GM12865 (cell line): Measurements from ENCODE around the gene PRPH.

Experiments
- DNase-seq: peaks from one replicate; pipeline ENCODE4 v3.0.0; 2010; ENCODE audit warnings: low read depth
- H3K4me3 ChIP-seq: 2 replicates; pipeline ENCODE4 v1.5.1; 2011; ENCODE audit warnings: mild to moderate bottlenecking, low read depth, low read length, control low read depth
- TF ChIP-seq, protein P1 (sequence below): IDR thresholded peaks from 2 replicates; pipeline ENCODE4 v1.5.1; 2011; ENCODE audit warnings: low read length, control low read depth, low read depth, inconsistent platforms; ENCODE audit not compliant: insufficient read depth; ENCODE audit errors: missing control alignments

Gene PRPH

DNA sequence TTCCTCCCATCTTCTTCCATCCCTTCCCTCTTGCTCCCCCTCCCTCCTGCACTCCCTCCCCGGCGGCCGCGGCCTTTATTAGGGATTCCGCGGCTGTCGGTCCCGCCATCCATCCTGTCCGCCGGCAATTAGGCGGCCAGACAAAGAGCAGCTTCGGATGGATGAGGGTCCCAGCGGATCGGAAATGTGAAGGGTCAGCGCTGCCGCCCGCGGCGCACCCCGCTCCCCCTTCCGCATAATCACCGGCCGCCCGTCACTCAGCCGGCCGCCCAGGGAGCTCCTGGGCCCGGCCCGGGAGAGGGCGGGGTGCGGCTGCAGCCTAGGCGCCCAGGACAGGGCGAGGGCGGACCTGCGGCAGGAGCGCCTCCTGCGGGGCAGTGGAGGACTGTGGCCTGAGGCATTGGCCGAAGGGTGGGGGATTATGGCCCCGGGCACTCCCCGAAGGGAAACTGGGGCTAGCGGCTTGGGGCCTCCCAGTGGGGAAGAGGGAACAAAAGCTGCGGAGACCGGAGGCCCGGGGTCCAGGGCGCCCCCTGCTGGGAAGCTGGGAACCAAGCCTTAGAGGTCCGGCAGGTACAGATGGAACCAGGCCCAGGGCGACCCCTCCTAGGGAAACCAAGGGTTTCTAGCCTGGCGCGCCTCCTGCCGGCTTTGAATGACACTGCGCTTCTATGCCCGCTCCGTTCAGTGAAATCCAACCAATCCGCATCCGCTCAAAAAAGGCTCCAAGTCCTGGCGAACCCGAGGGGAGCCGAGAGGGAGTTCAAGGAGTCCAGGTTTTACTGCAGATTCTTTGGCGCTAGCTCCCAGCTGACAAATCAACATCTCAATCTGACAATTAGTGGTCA is 47.3 kb downstream of the PRPH start:
- DNase-seq, result peak; percentile 88
- TF ChIP-seq, protein P1, sequence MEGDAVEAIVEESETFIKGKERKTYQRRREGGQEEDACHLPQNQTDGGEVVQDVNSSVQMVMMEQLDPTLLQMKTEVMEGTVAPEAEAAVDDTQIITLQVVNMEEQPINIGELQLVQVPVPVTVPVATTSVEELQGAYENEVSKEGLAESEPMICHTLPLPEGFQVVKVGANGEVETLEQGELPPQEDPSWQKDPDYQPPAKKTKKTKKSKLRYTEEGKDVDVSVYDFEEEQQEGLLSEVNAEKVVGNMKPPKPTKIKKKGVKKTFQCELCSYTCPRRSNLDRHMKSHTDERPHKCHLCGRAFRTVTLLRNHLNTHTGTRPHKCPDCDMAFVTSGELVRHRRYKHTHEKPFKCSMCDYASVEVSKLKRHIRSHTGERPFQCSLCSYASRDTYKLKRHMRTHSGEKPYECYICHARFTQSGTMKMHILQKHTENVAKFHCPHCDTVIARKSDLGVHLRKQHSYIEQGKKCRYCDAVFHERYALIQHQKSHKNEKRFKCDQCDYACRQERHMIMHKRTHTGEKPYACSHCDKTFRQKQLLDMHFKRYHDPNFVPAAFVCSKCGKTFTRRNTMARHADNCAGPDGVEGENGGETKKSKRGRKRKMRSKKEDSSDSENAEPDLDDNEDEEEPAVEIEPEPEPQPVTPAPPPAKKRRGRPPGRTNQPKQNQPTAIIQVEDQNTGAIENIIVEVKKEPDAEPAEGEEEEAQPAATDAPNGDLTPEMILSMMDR, result peak; percentile 84
- H3K4me3 ChIP-seq, result no peak overlapping the region

DNA sequence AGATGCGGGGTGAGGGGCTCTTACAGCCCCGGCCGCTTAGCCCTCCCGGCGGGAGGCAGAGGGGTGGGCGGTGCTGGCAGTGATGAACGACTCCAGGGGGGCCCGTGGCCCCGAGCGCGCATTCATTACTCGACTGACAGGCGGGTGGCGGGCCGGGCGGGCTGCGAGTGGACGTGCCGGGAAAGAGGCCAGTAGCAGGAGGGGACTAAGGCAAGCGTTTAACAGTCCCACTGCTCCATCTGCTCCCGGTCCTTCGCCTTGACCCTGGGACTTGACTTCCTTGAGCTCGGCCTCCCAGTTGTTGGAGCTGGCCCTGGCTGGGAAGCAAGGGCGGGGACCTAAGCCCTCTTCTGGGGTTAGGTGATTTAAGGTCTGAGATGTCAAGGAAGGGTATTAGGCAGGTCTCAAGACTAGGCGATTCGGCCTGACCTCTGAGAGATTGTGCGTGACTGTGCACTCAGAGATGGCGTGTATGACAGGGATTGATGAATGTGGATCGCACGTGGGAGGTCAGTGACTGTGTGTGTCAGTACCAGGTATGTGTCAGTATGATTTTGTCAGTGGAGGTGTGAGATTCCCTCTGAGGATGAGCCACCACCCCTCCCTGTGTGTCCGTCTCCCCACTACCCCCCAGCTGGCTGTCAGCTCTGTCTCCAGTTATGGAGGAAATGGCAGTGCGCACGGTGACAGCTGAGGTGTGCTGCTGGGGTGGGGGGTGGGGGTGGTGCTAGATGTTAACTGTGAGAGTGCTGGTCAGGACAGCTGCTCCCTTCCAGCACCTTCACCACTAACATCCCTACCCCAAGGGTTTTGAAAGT is 48.2 kb downstream of the PRPH start:
- DNase-seq, result peak; percentile 22
- TF ChIP-seq, protein P1, result no peak
- H3K4me3 ChIP-seq, result no peak overlapping the region

DNA sequence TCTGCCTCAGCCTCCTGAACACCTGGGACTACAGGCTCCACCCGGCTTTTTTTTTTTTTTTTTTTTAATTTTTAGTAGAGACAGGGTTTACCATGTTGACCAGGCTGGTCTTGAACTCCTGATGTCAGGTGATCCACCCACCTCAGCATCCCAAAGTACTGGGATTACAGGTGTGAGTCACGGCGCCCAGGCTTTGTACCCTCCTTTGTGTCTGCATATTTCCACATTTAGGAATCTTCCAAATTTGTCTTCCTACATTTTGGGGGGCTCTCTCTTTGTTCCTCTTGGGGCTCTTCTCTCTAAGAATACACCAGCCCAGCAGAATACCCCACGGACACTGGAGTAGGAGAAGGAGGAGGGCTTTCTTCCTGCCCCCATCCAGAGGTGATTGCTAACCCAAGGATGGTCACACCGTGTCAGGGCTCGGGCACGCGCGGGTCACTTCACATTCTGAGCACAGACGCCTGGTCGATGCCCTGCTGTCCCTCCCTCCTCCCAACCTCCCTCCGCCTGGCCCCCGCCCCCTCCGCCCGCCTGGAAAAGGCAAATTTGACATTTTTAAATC is 49.6 kb downstream of the PRPH start:
- H3K4me3 ChIP-seq, result no peak overlapping the region
- DNase-seq, result no peak
- TF ChIP-seq, protein P1, result no peak

DNA sequence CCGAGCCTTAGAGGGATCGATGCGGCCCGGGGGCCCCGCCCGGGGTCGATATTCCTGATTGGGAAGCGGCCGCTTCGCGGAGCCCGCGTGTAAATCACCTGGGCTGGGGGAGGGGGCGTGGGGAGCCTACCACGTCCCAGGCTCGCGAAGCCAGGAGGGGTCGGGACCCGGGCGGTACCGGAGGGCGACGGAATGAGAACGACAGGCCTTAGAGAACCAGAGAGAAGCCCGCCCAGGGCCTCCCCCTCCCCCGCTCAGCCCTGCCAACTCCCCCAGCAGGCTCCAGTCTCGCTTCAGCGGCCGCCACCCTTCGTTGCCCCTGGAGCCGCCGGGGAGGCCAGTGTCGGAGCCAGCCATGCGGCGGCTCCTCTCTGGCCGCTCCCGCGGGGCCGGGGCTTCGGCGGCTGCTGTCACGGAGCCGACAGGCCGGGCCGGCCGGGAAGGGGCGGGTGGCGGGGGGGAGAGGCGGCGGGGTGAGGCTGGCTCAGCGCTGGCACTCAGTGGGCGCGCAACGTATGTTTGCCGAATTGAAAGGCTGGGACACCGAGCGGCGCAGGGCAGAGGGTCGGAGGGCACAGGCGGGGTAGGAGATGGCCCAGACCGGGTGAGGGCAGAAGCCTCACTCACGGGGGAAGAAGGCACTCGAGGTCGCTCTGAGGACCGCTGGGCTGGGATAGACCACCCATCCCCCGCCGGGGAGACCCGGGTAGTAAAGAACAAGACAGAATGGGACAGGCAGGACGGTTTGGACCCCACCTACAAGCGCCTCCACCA is 50.3 kb downstream of the PRPH start:
- peak overlapping the region; percentile 29; the same call in 1 of the 2 replicates for H3K4me3 ChIP-seq
- DNase-seq, result peak; percentile 64
- TF ChIP-seq, protein P1, result no peak

DNA sequence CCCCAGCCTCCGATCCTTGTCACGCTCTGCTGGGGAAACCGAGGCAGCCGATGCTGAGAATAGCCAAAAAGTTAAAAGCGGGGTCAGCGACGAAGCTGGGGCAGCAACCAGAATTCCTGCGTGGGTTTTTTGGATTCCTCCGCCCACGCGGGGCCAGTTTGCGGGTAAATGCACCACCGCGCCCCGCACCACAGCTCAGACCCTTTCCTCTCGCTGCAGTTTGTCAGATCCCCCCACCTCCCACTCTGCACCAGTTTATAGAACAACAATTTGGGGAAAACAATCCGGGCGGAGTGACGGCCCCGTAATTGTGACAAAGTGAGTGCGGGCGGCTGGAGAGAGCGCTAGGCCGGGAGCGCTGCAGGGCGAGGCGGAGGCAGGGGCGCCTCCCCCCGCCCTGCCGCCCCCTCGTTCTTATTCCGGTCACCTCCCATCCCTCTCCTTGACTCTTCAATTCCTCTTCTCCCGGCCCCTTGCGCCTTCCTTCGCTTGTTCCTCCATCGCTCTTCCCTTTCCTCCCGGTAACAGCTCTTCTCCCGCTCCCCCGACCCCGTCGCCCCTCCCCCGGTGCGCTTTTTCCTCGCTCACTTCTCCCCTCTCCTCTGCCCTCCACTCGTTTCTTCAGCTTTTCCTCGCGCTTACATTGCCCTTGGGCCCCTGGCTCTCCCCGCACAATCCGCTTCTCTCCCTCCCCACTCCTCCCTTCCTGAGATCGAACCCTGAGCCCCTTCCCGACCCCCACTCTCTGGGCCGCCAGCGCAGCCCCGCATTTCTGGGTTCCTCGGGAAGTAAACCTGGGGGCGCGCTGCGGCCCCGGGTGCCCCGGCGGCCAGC is 51.1 kb downstream of the PRPH start:
- TF ChIP-seq, protein P1, result no peak
- DNase-seq, result no peak
- H3K4me3 ChIP-seq, result peak overlapping the region; percentile 29
